HFF-Myc (cell line): ENCODE results near the gene CTNNA1.

Experiments used
- DNase-seq: peaks from one replicate; pipeline ENCODE4 v3.0.0-alpha.2; 2011; ENCODE audit warnings: low read depth; ENCODE audit errors: extremely low read depth
- H3K4me3 ChIP-seq: replicated peaks from 2 replicates; pipeline ENCODE4 v1.5.1; 2011; ENCODE audit warnings: low read depth, mild to moderate bottlenecking, control low read depth, low read length
- TF ChIP-seq, protein P1 (sequence below): IDR thresholded peaks from 2 replicates; pipeline ENCODE4 v1.5.1; 2012; ENCODE audit warnings: mild to moderate bottlenecking, low read depth, low read length, control low read depth; ENCODE audit errors: missing control alignments

Gene CTNNA1

DNA sequence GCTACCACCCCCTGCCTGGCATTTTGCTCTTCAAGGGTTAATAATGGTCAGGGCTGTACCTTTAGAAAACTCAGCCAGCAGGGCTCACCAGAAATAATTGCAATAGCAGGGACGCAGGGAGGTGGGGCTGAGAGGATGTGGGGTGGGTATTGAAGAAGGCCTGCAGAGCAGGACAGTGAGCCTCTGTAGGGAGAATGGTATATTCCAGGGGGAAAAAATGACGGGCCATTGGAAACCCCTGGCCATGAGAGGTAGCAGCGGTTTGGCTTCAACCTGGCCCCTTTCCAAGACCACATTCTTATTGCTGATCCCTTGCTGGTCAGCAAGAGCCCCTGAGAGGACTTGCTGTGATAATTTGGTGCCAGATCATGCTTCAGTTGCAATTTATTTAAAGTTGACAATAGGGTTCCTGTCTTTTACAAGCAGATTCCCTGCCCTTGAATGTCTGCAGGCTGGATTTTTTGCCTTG lies 36.7 kb upstream of the CTNNA1 start:
- H3K4me3 ChIP-seq: no peak overlapping the region
- peak; percentile 4 for DNase-seq
- TF ChIP-seq, protein P1, sequence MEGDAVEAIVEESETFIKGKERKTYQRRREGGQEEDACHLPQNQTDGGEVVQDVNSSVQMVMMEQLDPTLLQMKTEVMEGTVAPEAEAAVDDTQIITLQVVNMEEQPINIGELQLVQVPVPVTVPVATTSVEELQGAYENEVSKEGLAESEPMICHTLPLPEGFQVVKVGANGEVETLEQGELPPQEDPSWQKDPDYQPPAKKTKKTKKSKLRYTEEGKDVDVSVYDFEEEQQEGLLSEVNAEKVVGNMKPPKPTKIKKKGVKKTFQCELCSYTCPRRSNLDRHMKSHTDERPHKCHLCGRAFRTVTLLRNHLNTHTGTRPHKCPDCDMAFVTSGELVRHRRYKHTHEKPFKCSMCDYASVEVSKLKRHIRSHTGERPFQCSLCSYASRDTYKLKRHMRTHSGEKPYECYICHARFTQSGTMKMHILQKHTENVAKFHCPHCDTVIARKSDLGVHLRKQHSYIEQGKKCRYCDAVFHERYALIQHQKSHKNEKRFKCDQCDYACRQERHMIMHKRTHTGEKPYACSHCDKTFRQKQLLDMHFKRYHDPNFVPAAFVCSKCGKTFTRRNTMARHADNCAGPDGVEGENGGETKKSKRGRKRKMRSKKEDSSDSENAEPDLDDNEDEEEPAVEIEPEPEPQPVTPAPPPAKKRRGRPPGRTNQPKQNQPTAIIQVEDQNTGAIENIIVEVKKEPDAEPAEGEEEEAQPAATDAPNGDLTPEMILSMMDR: no peak

DNA sequence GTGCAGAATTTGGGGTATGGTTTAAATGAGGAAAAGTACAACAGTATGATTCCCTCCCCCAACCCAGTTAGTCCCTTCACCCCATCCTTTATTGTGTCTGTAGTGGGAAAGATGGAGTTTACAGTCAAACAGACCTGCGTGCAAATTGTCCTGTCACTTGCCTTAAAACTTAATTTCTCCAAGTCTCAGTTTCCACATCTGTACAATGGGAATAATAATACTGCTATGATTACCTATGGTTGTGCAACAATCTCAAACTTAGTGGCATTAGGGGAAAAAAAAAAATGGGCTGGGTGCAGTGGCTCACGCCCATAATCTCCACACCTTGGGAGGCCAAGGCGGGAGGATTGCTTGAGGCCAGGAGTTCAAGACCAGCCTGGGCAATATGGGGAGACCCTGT lies 35.8 kb upstream of the CTNNA1 start:
- no peak for DNase-seq
- TF ChIP-seq, protein P1: no peak
- H3K4me3 ChIP-seq: no peak overlapping the region

DNA sequence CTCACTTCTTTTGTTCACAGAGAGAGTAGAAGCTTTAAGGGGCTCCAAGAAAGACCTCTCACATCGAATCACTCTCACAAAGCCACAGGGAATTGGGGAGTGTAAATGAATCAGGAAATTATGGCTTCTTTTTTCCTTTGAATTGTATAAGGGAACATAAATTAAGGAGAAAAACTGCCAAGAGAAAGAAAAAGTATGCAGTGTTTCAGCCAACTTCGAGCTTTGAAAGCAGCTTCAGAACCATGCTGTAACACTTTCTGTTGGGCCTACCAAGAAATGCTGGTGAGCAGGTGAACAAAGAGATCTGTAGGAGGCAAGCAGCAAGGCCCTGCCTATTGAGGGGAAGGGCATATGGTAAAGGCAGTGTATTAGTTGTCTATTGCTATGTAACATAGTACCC lies 33.4 kb upstream of the CTNNA1 start:
- TF ChIP-seq, protein P1: no peak
- no peak for DNase-seq
- H3K4me3 ChIP-seq: no peak overlapping the region

DNA sequence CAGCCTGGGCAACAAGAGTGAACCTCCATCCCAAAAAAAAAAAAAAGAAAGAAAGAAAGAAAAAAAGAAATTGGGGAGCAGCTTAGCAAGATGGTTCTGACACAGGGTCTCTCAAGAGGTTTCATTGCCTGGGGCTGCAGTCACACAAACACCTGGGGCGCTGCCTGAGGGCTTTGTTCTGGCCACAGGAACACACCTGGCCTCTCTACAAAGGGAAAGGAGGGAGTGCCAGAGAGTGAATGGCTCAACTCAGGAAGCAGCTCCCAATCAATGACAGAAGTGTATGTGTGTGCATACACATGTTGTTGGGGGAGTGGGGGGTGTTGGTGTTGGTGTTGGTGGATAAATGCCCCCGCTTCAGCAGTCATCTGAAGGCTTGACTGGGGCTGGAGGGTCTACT lies 32.4 kb upstream of the CTNNA1 start:
- TF ChIP-seq, protein P1: no peak
- DNase-seq: no peak
- H3K4me3 ChIP-seq: no peak overlapping the region

DNA sequence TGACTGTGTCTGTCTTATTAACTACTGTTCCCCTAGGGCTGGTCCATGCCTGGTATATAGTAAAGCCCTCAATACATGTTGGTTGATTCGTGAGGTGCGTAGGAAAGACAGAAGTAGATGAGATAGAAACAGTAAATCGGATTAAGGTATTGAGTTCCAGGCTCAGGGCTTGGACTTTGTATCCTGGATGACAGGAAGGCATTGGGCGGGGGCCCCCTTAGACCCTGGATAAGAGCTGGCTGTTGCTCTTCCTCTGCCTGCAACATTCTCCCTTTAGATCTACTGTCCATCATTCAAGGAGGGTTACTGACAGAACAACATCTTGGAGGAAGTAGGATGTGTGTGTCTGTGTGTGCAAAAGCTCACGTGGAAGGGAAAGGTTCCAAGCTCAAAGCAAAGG lies 31.2 kb upstream of the CTNNA1 start:
- DNase-seq: no peak

DNA sequence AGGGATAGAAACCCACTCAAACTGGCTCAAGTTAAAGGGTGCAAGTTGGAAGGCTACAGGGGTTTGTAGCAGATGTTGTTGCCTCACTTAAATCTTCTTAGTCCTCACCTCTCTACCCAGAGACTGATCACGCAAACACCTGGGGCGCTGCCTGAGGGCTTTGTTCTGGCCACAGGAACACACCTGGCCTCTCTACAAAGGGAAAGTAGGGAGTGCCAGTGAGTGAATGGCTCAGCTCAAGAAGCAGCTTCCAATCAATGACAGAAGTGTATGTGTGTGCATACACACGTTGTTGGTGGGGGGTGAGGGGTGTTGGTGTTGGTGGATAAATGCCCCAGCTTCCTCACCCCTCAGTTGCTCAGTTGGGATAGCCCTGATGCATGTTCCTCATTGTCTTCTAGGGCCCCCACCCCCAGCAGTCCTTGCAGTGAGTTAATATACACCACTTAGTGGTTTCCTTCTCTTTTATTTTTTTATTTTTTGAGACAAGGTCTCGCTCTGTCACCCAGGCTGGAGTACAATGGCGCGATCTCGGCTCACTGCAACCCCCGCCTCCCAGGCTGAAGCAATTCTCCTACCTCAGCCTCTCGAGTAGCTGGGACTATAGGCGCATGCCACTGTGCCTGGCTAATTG lies 30.6 kb upstream of the CTNNA1 start:
- H3K4me3 ChIP-seq: no peak overlapping the region
- no peak for DNase-seq
- TF ChIP-seq, protein P1: no peak

More for the DNA sequence above, 31.2 kb upstream of the CTNNA1 start:
- TF ChIP-seq, protein P1: no peak
- no peak overlapping the region for H3K4me3 ChIP-seq
